ENCODE measurements around the gene GPR89A.
"Not testable (repeated sequence)": the region's sequence is repeated elsewhere in the genome, so short reads cannot be mapped to it uniquely, and the experiment has no call there.

GPR89A gene

GRCh38 chr1:145686078-145686477 lies 78.3 kb downstream of the GPR89A start:
- not testable (repeated sequence) for DNase-seq (ENCODE audit: low spot score)

- DNase-seq (ENCODE audit: low spot score): no peak
Observed at GRCh38 chr1:145688328-145688727, 80.5 kb downstream of the GPR89A start.

GRCh38 chr1:145688924-145689323 lies 81.1 kb downstream of the GPR89A start:
- no peak for DNase-seq (ENCODE audit: low spot score)

- DNase-seq (ENCODE audit: low spot score): no peak
Observed at GRCh38 chr1:145689922-145690321, 82.1 kb downstream of the GPR89A start.

GRCh38 chr1:145690587-145691558 lies 83.1 kb downstream of the GPR89A start:
- peak; percentile 37 for DNase-seq (ENCODE audit: low spot score)

- no peak for DNase-seq (ENCODE audit: low spot score)
Observed at GRCh38 chr1:145692785-145693443, 85.1 kb downstream of the GPR89A start.

GRCh38 chr1:145695821-145696629 lies 88.2 kb downstream of the GPR89A start:
- DNase-seq (ENCODE audit: low spot score): no peak

GRCh38 chr1:145696630-145696960 lies 88.8 kb downstream of the GPR89A start:
- no peak for DNase-seq (ENCODE audit: low spot score)

GRCh38 chr1:145701306-145701862 lies 93.6 kb downstream of the GPR89A start:
- DNase-seq (ENCODE audit: low spot score): no peak

- DNase-seq (ENCODE audit: low spot score): no peak
Observed at GRCh38 chr1:145702052-145702451, 94.3 kb downstream of the GPR89A start.

- no peak for DNase-seq (ENCODE audit: low spot score)
Observed at GRCh38 chr1:145702826-145703225, 95.0 kb downstream of the GPR89A start.

- DNase-seq (ENCODE audit: low spot score): no peak
Observed at GRCh38 chr1:145705622-145706021, 97.8 kb downstream of the GPR89A start.

GRCh38 chr1:145706086-145706664 lies 98.4 kb downstream of the GPR89A start:
- no peak for DNase-seq (ENCODE audit: low spot score)

GRCh38 chr1:145707183-145707867 lies 99.5 kb downstream of the GPR89A start, which contains the start of gene PDZK1:
PDZK1 (minus strand) TSS chr1:145707368; CDS start chr1:145688021, 19,347 bp downstream.
- no peak for DNase-seq (ENCODE audit: low spot score)

GRCh38 chr1:145708063-145708462 lies 100.3 kb downstream of the GPR89A start:
- DNase-seq (ENCODE audit: low spot score): no peak

GRCh38 chr1:145710291-145711027 lies 102.7 kb downstream of the GPR89A start:
- no peak for DNase-seq (ENCODE audit: low spot score)

GRCh38 chr1:145711213-145711651 lies 103.4 kb downstream of the GPR89A start:
- DNase-seq (ENCODE audit: low spot score): no peak

- no peak for DNase-seq (ENCODE audit: low spot score)
Observed at GRCh38 chr1:145714524-145715111, 106.8 kb downstream of the GPR89A start.

- no peak for DNase-seq (ENCODE audit: low spot score)
Observed at GRCh38 chr1:145716641-145717345, 109.0 kb downstream of the GPR89A start.

Measured in CD4-positive, alpha-beta T cell treated with Interleukin-6 at 100 ng/mL for 8 hours (primary cell).